HT-29 (cell line): Measurements from ENCODE around the gene LRRC51. TPM values are rescaled to one million over a fixed set of nuclear protein-coding genes. Genes with fewer than 3 reads are reported as not detected.

ENCODE experiments used
- DNase-seq: peaks from one replicate; pipeline ENCODE4 v3.0.0-alpha.2; 2015; ENCODE audit warnings: low spot score
- total RNA-seq: library from RNA; depleted of rRNA; stranded (reverse); fragments of >200 nt; shearing (Covaris generic); gene quantifications from 2 replicates; pipeline ENCODE4 v1.2.3, GENCODE V29; 2014

LRRC51 gene
- total RNA-seq, 1 experiment from 2014 or later: 33.5 TPM

DNA sequence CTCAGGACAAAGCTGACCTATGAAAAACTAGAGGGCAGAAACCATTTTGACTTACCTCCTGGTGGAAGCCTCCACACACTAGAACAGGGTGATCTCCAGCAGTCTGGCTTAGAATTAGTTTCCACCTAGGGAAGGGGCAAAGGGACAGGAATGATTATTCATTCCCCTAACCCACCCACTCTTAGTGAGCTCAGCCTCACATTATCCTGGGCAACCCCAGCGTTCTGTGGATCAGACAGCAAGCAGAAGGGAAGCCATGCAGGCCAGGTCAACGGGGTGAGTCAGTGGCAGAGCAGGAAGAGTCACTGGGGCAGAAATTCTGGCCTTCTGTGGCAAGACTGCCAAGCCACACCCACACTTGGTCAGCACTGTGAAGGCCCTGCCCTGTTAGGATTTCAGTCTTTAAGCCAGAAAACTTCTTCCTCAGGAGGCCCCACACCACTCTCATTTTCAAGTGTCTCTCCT lies 10.8 kb upstream of the LRRC51 start:
- peak; percentile 68 for DNase-seq

DNA sequence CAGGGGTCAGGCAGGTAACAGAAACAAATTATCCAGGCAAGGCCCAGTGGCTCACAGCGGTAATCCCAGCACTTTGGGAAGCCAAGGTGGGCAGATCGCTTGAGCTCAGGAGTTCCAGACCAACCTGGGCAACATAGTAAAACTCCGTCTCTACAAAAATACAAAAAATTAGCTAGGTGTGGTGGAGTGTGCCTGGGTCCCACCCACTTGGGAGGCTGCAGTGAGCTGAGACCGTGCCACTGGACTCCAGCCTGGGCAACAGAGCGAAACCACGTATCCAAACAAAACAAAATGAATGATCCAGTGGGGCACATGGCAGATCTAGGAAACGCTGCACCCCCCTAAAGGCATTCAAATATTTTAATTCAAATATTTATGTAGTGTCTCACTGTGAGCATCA lies 10.2 kb upstream of the LRRC51 start:
- no peak for DNase-seq

- peak; percentile 69 for DNase-seq
Measured at GRCh38 chr11:72072348-72072747, 8.3 kb upstream of the LRRC51 start.

- DNase-seq: peak; percentile 24
Measured at GRCh38 chr11:72075109-72075508, 5.5 kb upstream of the LRRC51 start.

GRCh38 chr11:72075756-72076155 lies 4.9 kb upstream of the LRRC51 start:
- no peak for DNase-seq

DNA sequence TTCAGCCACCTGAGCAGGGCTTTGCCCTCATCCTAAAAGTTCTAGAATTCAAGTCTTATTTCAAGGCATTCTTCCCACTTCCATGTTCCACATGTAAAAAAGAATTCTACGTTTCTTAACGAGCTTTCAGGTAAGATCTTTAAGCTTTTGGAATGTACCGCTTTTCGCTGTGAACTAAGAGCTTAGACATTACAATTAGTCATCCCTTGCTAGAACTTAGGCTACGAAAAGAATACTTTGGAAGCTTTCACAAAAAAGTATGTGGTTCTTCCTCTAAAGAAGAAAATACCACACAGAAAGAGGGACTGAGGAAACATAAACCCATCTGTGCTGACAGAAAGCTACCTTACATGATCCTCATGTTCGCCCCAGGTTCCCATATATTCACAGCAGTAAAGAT lies 2.2 kb upstream of the LRRC51 start:
- DNase-seq: peak; percentile 15

DNA sequence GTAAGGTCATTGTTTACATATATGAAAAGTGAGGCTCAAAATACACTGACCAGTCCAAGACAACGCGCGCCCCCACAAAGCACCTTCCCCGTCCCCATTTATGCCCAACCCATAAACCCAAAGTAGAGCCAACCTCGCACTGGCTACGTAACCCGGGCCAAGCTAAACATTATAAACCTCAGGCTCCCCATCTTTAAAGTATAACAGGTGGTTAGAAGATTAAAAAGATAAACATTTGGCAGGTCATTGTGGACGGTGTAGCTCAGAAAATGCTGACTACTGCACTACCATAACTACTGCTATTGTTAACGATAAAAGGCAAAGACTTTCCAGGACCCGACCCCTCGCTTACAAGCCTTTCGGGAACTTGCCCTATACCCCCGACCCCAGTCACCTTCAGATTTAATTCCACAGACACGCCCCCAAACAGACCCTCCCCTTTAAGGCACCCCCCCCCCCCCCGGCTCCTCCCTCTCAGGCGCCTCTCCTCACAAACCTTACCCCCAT lies 778 bp upstream of the LRRC51 start:
- peak; percentile 62 for DNase-seq

DNA sequence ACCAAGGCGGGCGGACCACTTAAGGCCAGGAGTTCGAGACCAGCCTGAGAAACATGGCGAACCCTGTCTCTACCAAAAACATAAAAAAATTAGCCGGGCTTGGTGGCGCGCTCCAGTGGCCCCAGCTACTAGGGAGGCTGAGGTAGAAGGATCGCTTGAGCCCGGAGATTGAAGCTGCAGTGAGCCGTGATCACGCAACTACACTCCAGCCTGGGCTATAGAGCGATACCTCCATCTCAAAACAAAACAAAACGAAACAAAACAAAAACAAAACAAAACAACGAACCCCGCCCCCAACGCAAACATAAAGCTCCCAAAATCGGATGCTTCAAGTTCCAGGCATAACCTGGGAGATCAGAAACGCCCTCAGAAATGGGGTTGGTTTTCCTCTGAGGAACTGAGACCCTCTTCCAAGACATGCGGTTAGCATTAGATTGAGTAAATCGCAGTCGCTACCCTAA lies 564 bp downstream of the LRRC51 start:
- DNase-seq: no peak

DNA sequence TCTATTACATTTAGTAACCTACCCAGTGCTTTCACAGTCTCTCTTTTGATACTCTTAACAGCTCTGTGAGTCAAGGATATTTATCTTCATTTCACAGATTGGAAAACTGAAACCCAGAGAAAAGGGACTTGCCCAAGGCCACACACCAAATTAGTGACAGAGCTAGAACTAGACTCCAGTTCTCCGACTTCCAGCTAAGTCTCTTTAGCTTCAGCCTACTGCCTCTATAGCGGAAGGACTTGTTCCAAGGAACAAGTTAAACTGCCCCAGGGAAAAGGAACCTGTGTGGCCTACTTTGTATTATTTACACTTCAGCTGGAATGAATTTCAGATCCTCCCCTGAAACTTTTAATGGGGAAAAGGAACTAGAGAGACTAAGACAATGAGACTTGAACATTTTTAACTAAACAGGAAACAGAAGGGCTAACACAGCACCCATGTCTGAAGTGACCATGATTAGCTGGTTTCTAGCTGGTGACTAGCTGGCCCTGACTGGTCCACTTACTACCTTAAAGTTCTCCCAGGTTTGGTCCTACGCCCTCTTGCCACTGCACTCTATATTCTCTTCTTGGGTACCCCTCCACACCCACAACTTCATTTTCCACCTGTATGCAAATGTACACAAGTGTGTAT lies 1.3 kb downstream of the LRRC51 start:
- no peak for DNase-seq

- DNase-seq: no peak
Measured at GRCh38 chr11:72083414-72083813, 2.8 kb downstream of the LRRC51 start.

DNA sequence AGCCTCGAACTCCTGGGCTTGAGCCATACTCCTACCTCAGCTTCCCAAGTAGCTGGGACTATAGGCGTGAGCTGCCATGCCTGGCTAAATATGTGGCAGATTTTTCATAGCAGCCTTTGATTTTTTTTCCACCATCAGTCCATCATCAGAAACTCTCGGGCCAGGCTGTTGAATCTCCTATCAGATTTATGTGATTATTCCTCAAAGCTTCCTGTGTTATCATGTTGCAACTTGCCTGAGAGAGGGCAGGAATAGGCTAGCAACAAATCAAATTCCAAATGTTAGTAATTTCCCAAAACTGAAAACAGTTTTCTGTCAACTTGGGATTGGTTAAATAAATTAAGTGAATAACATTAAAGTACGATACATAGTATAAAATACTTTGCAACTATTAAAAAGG lies 3.4 kb downstream of the LRRC51 start:
- DNase-seq: no peak

GRCh38 chr11:72084965-72085364 lies 4.3 kb downstream of the LRRC51 start:
- no peak for DNase-seq

DNA sequence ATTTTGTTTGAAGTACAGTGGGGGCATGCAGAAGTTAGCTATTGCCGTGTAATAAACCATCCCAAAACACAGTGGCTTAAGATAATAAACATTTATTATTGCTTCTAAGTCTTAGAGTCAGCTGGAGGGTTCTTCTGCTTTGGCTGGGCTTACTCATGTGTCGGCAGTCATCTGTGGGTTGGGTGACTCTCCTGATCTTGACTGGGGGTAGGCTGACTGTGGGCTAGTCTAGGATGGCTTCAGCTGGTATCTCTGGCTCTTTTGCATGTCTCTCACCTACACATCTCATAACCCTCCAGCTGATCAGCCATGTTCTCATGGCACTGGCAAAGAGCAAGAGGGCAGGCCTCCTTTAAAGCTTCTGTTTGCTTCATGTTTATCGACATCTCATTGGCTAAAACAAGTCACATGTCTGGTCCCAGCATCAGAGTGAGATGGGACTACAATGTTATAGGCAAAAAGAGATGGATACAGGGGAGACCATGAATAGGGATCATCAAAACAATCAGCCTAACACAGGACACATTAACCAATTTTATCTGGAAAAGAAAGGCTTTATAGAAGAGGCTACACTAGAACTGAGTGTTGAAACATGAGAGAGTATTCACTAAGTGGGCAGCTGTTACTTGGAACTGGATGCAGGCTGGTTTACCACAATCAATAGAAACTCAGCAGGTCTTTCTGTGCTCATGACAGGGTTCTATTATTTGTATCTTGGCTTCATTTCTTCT lies 5.1 kb downstream of the LRRC51 start:
- no peak for DNase-seq

DNA sequence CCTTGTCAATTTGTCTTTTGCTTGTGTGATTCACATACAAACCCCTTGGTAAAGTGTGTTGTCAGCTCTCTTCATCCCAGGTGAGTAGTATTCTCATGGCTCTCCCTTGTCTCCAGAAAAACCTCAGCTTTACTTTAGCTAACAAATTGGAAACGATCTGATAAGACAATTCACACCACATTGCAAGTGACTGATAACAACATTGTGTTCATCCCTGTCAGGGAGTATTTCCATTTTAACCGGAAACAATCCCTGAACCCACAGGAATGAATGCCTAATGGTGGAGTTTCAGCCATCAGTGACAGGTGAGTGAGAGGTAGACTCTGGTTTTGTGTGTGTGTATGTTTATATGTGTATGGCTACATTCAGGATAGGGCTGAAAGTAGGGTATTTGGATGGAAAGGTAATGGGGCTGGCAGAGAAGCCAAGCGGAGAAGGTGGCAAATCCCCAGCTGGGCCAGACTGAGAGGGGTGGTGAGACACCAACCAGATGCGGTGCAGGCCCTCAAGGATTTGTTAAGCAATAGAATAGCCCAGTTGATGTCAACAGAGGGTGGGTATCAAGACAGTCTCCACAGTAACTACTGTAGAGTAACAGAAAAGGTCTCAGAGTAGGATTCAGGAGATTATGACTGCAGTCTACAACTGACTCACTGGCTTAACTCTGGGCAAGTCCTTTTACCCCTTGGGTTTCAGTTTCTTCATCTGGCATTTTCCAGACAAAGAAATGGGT lies 7.6 kb downstream of the LRRC51 start:
- no peak for DNase-seq

- DNase-seq: peak; percentile 82
Measured at GRCh38 chr11:72091292-72091691, 10.6 kb downstream of the LRRC51 start.

- no peak for DNase-seq
Measured at GRCh38 chr11:72098741-72099140, 18.1 kb downstream of the LRRC51 start.

DNA sequence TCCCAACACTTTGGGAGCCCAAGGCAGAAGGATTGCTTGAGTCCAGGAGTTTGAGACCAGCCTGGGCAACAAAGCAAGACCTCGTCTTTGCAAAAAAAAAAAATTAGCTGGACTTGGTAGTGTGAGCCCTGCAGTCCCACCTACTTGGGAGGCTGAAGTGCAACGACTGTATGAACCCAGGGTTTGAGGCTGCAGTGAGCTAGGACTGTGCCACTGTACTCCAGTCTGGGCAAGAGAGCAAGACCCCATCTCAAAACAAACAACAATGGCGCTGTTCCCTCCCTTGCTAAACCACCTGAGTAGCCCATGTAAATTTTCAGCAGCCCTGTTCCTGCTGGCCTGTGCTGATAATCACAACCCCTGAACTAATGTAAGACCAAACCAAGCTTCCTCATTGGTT lies 19.4 kb downstream of the LRRC51 start:
- DNase-seq: no peak

DNA sequence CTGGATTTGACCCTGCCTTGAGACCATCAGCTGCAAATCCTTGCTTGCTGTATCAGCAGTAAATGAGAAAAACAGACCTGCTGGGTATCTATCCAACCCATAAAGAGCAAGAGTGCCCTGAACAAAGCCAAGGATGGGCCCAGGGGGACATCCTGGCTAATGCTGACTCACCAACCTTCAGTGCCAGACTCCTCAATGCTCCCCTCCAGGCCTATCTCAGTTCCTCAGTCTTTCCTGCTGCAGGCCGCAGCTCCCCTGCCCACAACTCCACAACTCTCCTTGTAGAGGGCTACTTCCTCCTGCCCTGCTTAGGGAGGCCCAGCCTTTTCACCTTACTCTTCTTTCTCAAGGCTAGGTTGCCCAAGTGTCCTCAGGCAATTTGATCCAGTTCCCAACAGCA lies 19.8 kb downstream of the LRRC51 start:
- no peak for DNase-seq

- DNase-seq: no peak
Measured at GRCh38 chr11:72102162-72102561, 21.5 kb downstream of the LRRC51 start.

DNA sequence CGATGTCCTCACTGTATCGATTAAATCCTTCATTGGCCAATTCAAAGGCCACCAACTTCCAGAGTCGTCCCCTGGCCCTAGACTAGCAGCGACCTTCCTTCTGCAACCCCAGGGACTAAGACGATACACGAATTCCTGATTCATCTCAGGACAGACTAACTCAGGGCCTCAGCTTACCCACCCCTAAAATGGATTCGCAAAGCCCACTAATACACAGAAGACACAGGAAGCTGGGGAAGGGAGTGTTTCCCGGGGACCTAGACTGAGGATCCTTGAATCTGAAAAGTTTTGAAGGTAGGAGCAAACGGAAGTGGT lies 21.9 kb downstream of the LRRC51 start:
- DNase-seq: no peak

DNA sequence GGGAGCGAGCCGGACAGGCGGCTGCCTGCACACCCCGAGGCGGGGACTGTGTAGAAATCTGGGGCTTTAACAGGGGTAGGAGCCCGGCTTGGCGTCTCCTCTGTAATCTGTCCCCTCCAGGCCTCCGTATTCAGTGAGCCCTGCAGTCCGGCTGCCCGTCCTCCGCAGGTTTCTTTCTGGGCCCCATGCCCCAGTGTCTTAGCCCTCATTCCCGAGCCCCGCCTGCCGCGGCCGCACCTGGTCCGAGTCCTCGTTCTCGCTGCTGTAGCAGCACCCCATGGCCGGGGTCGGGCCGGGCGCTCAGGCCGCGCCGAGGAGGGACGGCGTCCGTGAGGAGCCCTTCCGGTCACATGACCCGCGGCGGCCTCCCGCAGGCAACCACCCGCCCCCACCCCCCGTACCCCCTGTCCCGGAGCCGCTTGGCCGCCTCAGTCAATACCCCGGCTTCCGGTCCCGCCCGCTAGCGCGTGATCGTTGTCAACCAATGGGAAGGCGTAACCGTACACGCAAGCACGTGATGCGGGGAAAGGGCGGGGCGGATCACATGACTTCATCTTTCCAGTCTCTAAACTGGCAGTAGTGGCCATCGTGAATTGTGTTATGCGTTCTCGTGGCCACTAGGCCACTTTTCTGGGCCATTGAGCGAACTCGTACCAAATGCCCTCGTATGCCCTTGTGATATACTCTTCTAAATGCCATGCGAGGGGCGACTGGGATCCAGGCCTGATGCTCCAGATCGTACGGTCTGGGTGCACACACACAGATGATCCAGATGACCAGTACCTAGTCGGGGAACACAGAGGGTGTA lies 22.5 kb downstream of the LRRC51 start, which contains the start of gene LAMTOR1:
LAMTOR1 (minus strand) TSS at position 352 of the 808 bp plus-strand sequence; CDS start at position 279, 73 bp downstream.
- peak; percentile 99 for DNase-seq
